ENCODE data around the gene PAGR1. TPM values are rescaled to one million over a fixed set of nuclear protein-coding genes. Genes with fewer than 3 reads are reported as not detected.

PAGR1 gene
- total RNA-seq, 2 donors from 2014 or later: 64.3 to 64.4 TPM

GRCh38 chr16:29794231-29794710, 21.7 kb upstream of the PAGR1 start:
- Histone ChIP-seq H3K36me3 (peaks cover 0 to 5% of the 10 kb centered on the region in 2 donors), H3K27ac (no peak overlapping the region), H3K27me3 (replicated peaks; ENCODE audit: insufficient read depth) (no peaks in the 10 kb centered on the region), H3K9me3 (no peaks in the 10 kb centered on the region), H3K4me3 (no peak overlapping the region), H3K4me1 (replicated peaks) (peaks cover 2% of the 10 kb centered on the region)
- no peak for DNase-seq (ENCODE audit: low spot score)
- no peak for TF ChIP-seq CTCF (IDR thresholded peaks at IDR 0.05)
- TF ChIP-seq POLR2AphosphoS5 (IDR thresholded peaks at IDR 0.05): no peak
- TF ChIP-seq POLR2A (IDR thresholded peaks at IDR 0.05): no peak
- intact Hi-C loops (cut with DNase I): no loop called here
- 99% methylated on average over 3 of the region's 3 CpGs for WGBS

DNA sequence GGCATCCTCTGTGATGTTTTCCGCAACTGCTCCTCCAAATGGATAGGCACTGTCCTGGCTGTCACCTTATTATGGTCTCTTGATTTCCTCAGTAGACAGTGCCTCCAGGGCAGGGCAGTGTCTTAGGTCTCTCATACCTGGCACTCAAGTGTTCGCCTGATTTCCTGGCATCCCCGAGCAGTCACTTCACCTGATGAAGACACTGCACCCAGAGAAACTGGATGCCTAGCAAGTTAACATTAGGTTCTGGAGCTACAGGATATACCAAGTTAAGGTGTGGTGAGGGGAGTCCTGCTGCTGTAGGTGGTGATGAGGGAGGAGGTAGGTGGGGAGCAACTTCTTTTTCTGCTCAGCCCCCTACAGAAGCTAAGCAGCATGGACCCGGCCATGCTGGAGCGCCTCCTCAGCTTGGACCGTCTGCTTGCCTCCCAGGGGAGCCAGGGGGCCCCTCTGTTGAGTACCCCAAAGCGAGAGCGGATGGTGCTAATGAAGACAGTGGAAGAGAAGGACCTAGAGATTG, 13.5 kb upstream of the PAGR1 start:
- DNase-seq (ENCODE audit: low spot score): no peak
- no peaks in the 10 kb centered on the region for H3K4me1 ChIP-seq (replicated peaks)
- no peak overlapping the region for H3K27ac ChIP-seq
- no peak overlapping the region for H3K4me3 ChIP-seq
- TF ChIP-seq POLR2AphosphoS5 (IDR thresholded peaks at IDR 0.05): no peak
- no peak for TF ChIP-seq POLR2A (IDR thresholded peaks at IDR 0.05)
- no peak for TF ChIP-seq CTCF (IDR thresholded peaks at IDR 0.05)
- H3K36me3 ChIP-seq: peaks cover 0 to 5% of the 10 kb centered on the region in 2 donors
- H3K9me3 ChIP-seq: no peaks in the 10 kb centered on the region
- no peaks in the 10 kb centered on the region for H3K27me3 ChIP-seq (replicated peaks; ENCODE audit: insufficient read depth)
- WGBS: 89% methylated on average over 8 of the region's 8 CpGs
- intact Hi-C loops (cut with DNase I): loop anchor here (10.0 kb wide), 1 partner anchor 852 kb away; the partner anchor contains the start of genes FBRS and PRR14

DNA sequence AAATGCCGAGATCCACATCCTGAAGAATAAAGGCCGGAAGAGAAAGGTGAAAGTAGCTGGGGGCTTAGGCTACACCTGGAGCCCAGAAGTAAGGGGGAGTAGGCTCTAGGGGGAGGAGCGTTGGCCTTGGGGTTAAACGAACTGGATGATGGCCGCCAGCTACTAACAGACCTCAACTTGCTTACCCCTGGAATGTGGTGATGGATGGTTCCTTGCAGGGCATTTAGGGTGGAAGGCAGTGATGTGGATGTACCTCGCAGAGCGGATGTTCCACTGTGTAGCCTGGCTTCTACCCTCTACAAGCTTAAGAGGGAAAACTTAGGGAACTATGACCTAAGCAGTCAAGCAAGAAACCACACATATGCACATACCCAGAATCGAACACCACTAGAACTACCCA, 11.9 kb upstream of the PAGR1 start:
- intact Hi-C loops (cut with DNase I): loop anchor here (10.0 kb wide), 1 partner anchor 851 kb away; the partner anchor contains the start of genes FBRS and PRR14
- Histone ChIP-seq H3K27me3 (replicated peaks; ENCODE audit: insufficient read depth) (no peaks in the 10 kb centered on the region), H3K27ac (peak overlapping the region; percentile 97 to 98), H3K36me3 (no peaks in the 10 kb centered on the region), H3K4me1 (replicated peaks) (peaks cover 4% of the 10 kb centered on the region), H3K9me3 (no peaks in the 10 kb centered on the region), H3K4me3 (no peak overlapping the region)
- DNase-seq (ENCODE audit: low spot score): no peak
- WGBS: 70% methylated on average over 8 of the region's 8 CpGs
- TF ChIP-seq CTCF (IDR thresholded peaks at IDR 0.05) (no peak), POLR2AphosphoS5 (IDR thresholded peaks at IDR 0.05) (no peak), POLR2A (IDR thresholded peaks at IDR 0.05) (no peak)

DNA sequence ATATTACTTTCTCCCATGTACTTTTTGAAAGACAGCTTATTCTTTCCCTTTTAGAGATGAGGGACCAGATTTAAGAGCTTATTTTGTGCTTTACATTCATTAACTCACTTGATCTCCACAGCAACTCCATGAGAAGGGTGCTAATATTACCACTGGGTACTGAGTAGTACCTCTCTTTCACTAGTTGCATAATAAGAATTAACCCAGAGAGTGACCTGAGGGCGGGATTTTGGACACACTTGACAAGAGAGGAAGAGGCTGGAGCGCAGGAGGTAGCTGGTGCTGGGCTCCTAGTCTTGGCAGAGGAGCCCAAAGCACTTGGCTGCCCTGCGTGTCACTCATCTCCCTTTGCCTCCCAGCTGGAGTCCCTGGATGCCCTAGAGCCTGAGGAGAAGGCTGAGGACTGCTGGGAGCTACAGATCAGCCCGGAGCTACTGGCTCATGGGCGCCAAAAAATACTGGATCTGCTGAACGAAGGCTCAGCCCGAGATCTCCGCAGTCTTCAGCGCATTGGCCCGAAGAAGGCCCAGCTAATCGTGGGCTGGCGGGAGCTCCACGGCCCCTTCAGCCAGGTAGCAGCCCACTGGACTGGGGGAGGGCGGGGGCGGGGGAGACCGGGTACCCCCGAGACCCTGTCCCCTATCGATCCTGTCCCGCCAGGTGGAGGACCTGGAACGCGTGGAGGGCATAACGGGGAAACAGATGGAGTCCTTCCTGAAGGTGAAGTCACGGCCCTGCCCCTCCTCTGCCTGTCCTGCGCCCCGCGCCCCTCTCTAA, 11.3 kb upstream of the PAGR1 start:
- DNase-seq (ENCODE audit: low spot score): peak; percentile 45
- WGBS: 3% methylated on average over 23 of the region's 26 CpGs
- intact Hi-C loops (cut with DNase I): loop anchor here (10.0 kb wide), 1 partner anchor 850 kb away; the partner anchor contains the start of genes FBRS and PRR14
- H3K36me3 ChIP-seq: peaks cover 0 to under 1% of the 10 kb centered on the region in 2 donors
- H3K4me3 ChIP-seq: peak overlapping the region; percentile 63 to 68
- H3K4me1 ChIP-seq (replicated peaks): peaks cover 10% of the 10 kb centered on the region
- TF ChIP-seq POLR2A (IDR thresholded peaks at IDR 0.05): peak; percentile 7
- no peak for TF ChIP-seq POLR2AphosphoS5 (IDR thresholded peaks at IDR 0.05)
- no peak for TF ChIP-seq CTCF (IDR thresholded peaks at IDR 0.05)
- H3K27me3 ChIP-seq (replicated peaks; ENCODE audit: insufficient read depth): no peaks in the 10 kb centered on the region
- no peaks in the 10 kb centered on the region for H3K9me3 ChIP-seq
- H3K27ac ChIP-seq: peak overlapping the region; percentile 97 to 98
